Measurements from ENCODE around the gene LIN54. TPM values are rescaled to one million over a fixed set of nuclear protein-coding genes. Genes with fewer than 3 reads are reported as not detected.
A peak's percentile ranks its signal among the peaks of the same experiment; 100 is the strongest.

Gene LIN54
- total and polyA plus RNA-seq, 2 of the 13 experiments (the other 11 are each of a cell fraction or from before 2014, with no cell fraction given): 25.2 to 32.9 TPM

- peak; percentile 56 for TF ChIP-seq PAXIP1 (CRISPR knock-in tag; conservative IDR thresholded peaks at IDR 0.05)
- no peak for TF ChIP-seq HNF4G (IDR thresholded peaks at IDR 0.05; ENCODE audit: borderline replicate concordance, low read depth, low read length)
- TF ChIP-seq HNF4G (CRISPR knock-in tag; IDR thresholded peaks at IDR 0.05; ENCODE audit: borderline replicate concordance, low read depth): no peak
- TF ChIP-seq ZFP62 (CRISPR knock-in tag; IDR thresholded peaks at IDR 0.05): no peak
- no peak for TF ChIP-seq GPN1 (CRISPR knock-in tag; IDR thresholded peaks at IDR 0.05; ENCODE audit: borderline replicate concordance)
- TF ChIP-seq ZXDC (CRISPR knock-in tag; IDR thresholded peaks at IDR 0.05): no peak
- no peak for TF ChIP-seq ESRRA (CRISPR knock-in tag; IDR thresholded peaks at IDR 0.05; ENCODE audit: low read depth)
- peak in 1 of 2 experiments; percentile 22; a peak in 1 of 4 replicates for TF ChIP-seq EP300 (IDR thresholded peaks at IDR 0.05; ENCODE audit: low read depth in 2 of 2, low read length in 2 of 2)
- no peak for TF ChIP-seq EP300 (CRISPR knock-in tag; IDR thresholded peaks at IDR 0.05; ENCODE audit: borderline replicate concordance)
- no peak for TF ChIP-seq ZNF746 (CRISPR knock-in tag; IDR thresholded peaks at IDR 0.05)
- no peak for TF ChIP-seq AGO2 (optimal IDR thresholded peaks at IDR 0.05; ENCODE audit: low read depth, low read length)
- no peak for TF ChIP-seq GLI4 (CRISPR knock-in tag; IDR thresholded peaks at IDR 0.05; ENCODE audit: borderline replicate concordance)
- no peak for TF ChIP-seq THYN1 (CRISPR knock-in tag; IDR thresholded peaks at IDR 0.05; ENCODE audit: borderline replicate concordance, low read depth)
- no peak for TF ChIP-seq ZNF546 (CRISPR knock-in tag; conservative IDR thresholded peaks at IDR 0.05)
- TF ChIP-seq SNRNP70 (IDR thresholded peaks at IDR 0.05; ENCODE audit: low read depth, low read length): no peak
- no peak for TF ChIP-seq PBX2 (CRISPR knock-in tag; IDR thresholded peaks at IDR 0.05)
- TF ChIP-seq ZNF83 (CRISPR knock-in tag; IDR thresholded peaks at IDR 0.05; ENCODE audit: borderline replicate concordance): no peak
- no peak for TF ChIP-seq ZNF841 (CRISPR knock-in tag; IDR thresholded peaks at IDR 0.05; ENCODE audit: borderline replicate concordance)
- no peak for TF ChIP-seq BHLHE40 (IDR thresholded peaks at IDR 0.05; ENCODE audit: low read length)
- TF ChIP-seq TFDP1 (CRISPR knock-in tag; IDR thresholded peaks at IDR 0.05; ENCODE audit: borderline replicate concordance): no peak
- TF ChIP-seq THAP7 (CRISPR knock-in tag; IDR thresholded peaks at IDR 0.05): no peak
- TF ChIP-seq ZNF878 (CRISPR knock-in tag; IDR thresholded peaks at IDR 0.05): no peak
These were observed 116.7 kb downstream of the LIN54 start (continued) for GRCh38 chr4:82893942-82894341.
